Uterus (tissue), 4 donors: ENCODE measurements around the gene PCK2. TPM values are rescaled to one million over a fixed set of nuclear protein-coding genes. Genes with fewer than 3 reads are reported as not detected.
"Not testable (repeated sequence)": the region's sequence is repeated elsewhere in the genome, so short reads cannot be mapped to it uniquely, and the experiment has no call there.

Experiments
- DNase-seq, 2 donors: peaks; one replicate each; pipeline ENCODE4 v3.0.0-alpha.2; 2019 to 2020
- H3K27ac ChIP-seq, 2 donors: fragments of 200-600 bp; sonication (generic); 1 replicate in 1 of 2; 2 replicates in 1 of 2; pipeline ENCODE4 v1.5.1; 2016 to 2018
- H3K27me3 ChIP-seq, 2 donors: fragments of 200-600 bp; sonication (generic); one replicate each; pipeline ENCODE4 v1.5.1; 2018 to 2019; ENCODE audit warnings: control low read depth in 1 of 2
- H3K36me3 ChIP-seq, 2 donors: fragments of 200-600 bp; sonication (generic); one replicate each; pipeline ENCODE4 v1.5.1; 2019; ENCODE audit warnings: control low read depth in 1 of 2
- H3K4me1 ChIP-seq, 2 donors: fragments of 200-600 bp; sonication (generic); one replicate each; pipeline ENCODE4 v1.5.1; 2018 to 2019; ENCODE audit warnings: control low read depth in 1 of 2
- H3K4me3 ChIP-seq, 2 donors: fragments of 200-600 bp; sonication (generic); 1 replicate in 1 of 2; 2 replicates in 1 of 2; pipeline ENCODE4 v1.5.1; 2018 to 2019; ENCODE audit warnings: mild to moderate bottlenecking in 1 of 2
- H3K9me3 ChIP-seq, 2 donors: fragments of 200-600 bp; sonication (generic); one replicate each; pipeline ENCODE4 v1.5.1; 2019; ENCODE audit warnings: control low read depth in 1 of 2
- POLR2A ChIP-seq, 2 donors: fragments of 450-650 bp; IDR thresholded peaks; one replicate each; pipeline ENCODE4 v1.6.1; 2016; ENCODE audit warnings: antibody characterized with exemption in 2 of 2, mild to moderate bottlenecking in 1 of 2, moderate library complexity in 1 of 2
- intact Hi-C: fragments of 100-400 bp; cut with DNase I; formaldehyde crosslinking; loops from one replicate; pipeline ENCODE4 v1.15.1; 2023; ENCODE audit warnings: low total_unique reads
- total RNA-seq, 4 donors: library from RNA; depleted of rRNA in 3 of 4; stranded (reverse); fragments of >200 nt in 3 of 4; gene quantifications; one replicate each; pipeline versions ENCODE4 v1.1.0 to v1.2.4, GENCODE V29; 2014 to 2023
- TF ChIP-seq, protein P1 (sequence below), 4 experiments: fragments of 200-600 bp in 2 of 4; fragments of 450-650 bp in 2 of 4; sonication (generic) in 2 of 4; IDR thresholded peaks; one replicate each; pipeline ENCODE4 v1.5.1; 2016 to 2019; ENCODE audit warnings: antibody characterized with exemption in 4 of 4, mild to moderate bottlenecking in 2 of 4, moderate library complexity in 1 of 4
- donor health status: DM: yes; HTN: yes; CAD: no.

PCK2 gene
- total RNA-seq, 4 donors from 2014 or later: 13.1 to 19.4 (median 15.1) TPM; not detected in 1

DNA sequence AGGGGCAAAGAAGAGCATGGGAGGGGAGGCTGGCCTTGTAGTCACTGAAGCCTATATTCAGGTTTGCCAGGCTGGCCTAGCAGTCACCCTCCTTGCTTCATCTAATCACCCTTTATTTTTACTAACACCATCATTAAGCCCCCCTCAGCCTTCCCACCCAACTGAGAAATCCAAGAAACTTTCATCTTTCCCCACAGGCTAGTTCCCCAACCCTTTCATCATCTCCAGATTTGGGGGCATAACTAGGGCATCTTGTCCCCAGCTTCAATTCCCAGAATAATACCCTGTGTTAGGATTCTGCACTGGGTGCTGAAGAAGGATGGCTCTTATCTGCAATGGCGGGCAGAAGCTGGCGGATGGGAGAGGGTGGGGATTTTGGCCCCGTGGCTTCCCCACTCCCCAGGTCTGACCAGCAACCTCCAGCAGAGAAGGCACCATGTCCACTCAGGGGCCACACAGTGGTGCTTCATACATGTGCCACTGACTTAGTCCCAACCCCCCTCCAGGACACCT lies 6.9 kb downstream of the PCK2 start:
- DNase-seq: no peak
- Histone ChIP-seq H3K4me3 (no peak overlapping the region), H3K9me3 (no peaks in the 10 kb centered on the region), H3K27ac (no peak overlapping the region), H3K27me3 (no peaks in the 10 kb centered on the region), H3K36me3 (no peaks in the 10 kb centered on the region), H3K4me1 (no peaks in the 10 kb centered on the region)
- TF ChIP-seq POLR2A (IDR thresholded peaks at IDR 0.05): no peak
- intact Hi-C loops: no loop called here

DNA sequence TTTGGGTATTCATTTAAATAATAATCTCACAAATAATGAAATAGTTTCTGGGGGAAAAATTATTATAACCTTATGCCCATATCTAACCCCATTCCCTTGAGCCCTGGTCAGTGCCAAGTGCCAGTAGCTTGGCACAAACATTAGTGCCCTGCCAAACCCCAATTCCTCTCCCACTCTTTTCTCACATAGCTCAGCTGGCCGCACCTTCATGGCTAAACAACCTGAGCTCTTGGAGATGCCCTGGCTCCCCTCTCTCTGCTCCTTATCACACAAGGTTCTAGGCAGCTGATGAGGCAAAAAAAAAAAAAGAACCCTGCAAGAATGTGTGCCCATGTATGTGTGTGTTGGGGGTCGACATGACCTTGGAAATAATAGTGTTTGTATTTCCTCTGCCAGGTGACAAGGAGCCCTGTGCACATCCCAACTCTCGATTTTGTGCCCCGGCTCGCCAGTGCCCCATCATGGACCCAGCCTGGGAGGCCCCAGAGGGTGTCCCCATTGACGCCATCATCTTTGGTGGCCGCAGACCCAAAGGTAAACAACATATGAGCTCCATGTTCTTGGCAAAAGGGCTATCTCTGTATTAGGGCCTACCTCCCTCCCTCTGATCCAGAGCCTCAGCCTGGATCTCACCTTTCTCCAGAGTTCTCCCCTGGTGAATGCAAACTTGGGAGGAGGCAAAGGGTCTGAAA lies 8.4 kb downstream of the PCK2 start:
- no peak for DNase-seq
- Histone ChIP-seq H3K27me3 (no peaks in the 10 kb centered on the region), H3K4me1 (no peaks in the 10 kb centered on the region), H3K36me3 (no peaks in the 10 kb centered on the region), H3K9me3 (no peaks in the 10 kb centered on the region), H3K27ac (no peak overlapping the region), H3K4me3 (no peak overlapping the region)
- intact Hi-C loops: no loop called here
- no peak for TF ChIP-seq POLR2A (IDR thresholded peaks at IDR 0.05)
- TF ChIP-seq, protein P1, sequence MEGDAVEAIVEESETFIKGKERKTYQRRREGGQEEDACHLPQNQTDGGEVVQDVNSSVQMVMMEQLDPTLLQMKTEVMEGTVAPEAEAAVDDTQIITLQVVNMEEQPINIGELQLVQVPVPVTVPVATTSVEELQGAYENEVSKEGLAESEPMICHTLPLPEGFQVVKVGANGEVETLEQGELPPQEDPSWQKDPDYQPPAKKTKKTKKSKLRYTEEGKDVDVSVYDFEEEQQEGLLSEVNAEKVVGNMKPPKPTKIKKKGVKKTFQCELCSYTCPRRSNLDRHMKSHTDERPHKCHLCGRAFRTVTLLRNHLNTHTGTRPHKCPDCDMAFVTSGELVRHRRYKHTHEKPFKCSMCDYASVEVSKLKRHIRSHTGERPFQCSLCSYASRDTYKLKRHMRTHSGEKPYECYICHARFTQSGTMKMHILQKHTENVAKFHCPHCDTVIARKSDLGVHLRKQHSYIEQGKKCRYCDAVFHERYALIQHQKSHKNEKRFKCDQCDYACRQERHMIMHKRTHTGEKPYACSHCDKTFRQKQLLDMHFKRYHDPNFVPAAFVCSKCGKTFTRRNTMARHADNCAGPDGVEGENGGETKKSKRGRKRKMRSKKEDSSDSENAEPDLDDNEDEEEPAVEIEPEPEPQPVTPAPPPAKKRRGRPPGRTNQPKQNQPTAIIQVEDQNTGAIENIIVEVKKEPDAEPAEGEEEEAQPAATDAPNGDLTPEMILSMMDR (IDR thresholded peaks at IDR 0.05): no peak

DNA sequence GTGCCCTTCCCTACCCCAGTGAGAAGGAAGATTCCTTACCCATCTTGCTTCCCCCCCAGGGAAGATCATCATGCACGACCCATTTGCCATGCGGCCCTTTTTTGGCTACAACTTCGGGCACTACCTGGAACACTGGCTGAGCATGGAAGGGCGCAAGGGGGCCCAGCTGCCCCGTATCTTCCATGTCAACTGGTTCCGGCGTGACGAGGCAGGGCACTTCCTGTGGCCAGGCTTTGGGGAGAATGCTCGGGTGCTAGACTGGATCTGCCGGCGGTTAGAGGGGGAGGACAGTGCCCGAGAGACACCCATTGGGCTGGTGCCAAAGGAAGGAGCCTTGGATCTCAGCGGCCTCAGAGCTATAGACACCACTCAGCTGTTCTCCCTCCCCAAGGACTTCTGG lies 9.3 kb downstream of the PCK2 start:
- TF ChIP-seq, protein P1 (IDR thresholded peaks at IDR 0.05): no peak
- no peak for TF ChIP-seq POLR2A (IDR thresholded peaks at IDR 0.05)
- H3K36me3 ChIP-seq: no peaks in the 10 kb centered on the region
- no peak overlapping the region for H3K4me3 ChIP-seq
- H3K9me3 ChIP-seq: no peaks in the 10 kb centered on the region
- H3K4me1 ChIP-seq: no peaks in the 10 kb centered on the region
- intact Hi-C loops: no loop called here
- DNase-seq: no peak
- H3K27me3 ChIP-seq: no peaks in the 10 kb centered on the region
- H3K27ac ChIP-seq: no peak overlapping the region

DNA sequence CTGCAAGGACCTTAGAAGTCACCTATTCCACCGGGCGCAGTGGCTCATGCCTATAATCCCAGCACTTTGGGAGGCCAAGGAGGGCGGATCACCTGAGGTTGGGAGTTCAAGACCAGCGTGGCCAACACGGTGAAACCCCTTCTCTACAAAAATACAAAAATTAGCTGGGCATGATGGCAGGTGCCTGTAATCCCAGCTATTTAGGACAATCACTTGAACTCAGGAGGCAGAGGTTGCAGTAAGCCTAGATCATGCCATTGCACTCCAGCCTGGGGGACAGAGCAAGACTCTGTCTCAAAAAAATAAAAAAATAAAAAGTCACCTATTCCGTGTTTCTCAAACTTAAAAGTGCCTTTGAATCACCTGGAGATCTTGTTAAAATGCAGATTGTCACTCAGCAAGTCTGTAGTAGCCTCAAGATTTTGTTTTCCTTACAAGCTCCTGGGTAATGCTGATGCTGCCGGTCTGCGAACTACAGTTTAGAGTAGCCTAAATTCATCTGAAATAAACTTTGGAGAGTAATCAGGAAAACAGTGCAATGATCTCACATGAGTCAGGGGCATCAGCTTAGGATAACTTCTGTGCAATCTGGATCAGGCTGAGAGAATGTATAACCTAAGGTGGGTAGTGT lies 11.6 kb downstream of the PCK2 start:
- DNase-seq, H3K36me3 ChIP-seq, H3K27ac ChIP-seq, intact Hi-C loops, H3K4me1 ChIP-seq, H3K27me3 ChIP-seq, H3K9me3 ChIP-seq, H3K4me3 ChIP-seq: not testable (repeated sequence)

DNA sequence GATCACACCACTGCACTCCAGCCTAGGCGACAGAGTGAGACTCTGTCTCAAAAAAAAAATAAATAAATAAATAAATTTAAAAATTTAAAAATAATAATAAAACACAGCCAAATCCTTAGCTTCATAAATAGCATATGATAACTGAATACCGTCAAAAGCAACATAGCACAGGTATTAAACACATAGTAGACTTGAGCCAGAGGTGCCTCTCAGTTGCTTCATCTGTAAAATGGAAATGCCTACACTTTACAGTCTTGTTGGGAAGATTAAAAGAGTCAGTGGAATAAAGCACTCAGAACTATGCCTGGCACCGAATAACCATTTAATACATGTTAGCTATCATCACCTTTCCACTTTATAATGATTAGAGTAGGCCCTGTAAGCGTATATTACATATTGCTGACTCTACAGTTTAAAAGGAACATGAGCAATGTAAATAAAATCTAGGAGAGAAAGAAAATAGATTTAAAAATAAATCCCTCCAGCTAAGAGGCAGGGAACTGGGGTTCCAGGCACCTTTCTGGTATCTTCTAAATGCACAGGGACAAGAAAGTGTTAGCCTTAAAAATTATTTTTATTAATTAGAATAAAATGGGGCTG lies 12.7 kb downstream of the PCK2 start:
- no peak for TF ChIP-seq POLR2A (IDR thresholded peaks at IDR 0.05)
- TF ChIP-seq, protein P1 (IDR thresholded peaks at IDR 0.05): no peak
- no peak for DNase-seq
- no peak overlapping the region for H3K27ac ChIP-seq
- no peaks in the 10 kb centered on the region for H3K27me3 ChIP-seq
- H3K9me3 ChIP-seq: no peaks in the 10 kb centered on the region
- no peak overlapping the region for H3K4me3 ChIP-seq
- no peaks in the 10 kb centered on the region for H3K4me1 ChIP-seq
- no peaks in the 10 kb centered on the region for H3K36me3 ChIP-seq
- intact Hi-C loops: no loop called here

DNA sequence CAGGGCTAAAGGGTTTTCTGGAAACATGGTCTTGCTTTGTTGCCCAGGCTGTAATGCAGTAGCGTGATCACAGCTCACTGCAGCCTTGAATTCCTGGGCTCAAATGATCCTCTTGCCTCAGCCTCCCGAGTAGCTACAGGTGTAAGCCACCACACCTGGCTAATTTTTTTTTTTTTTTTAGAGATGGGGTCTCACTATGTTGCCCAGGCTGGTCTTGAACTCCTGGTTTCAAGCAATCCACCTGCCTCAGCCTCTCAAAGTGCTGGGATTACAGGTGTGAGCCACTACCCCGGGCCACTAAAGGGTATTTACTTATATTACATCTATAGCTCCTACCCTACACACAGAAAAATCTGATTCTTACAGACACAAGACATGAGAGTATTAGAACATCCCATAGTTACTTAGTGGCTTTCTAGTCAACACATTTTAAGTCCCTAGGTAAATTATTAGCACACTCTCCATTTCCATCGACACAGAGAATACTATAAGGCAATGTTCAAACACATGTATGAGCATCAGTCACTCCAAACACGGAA lies 14.3 kb downstream of the PCK2 start:
- intact Hi-C loops: no loop called here

More for the DNA sequence above, 14.3 kb downstream of the PCK2 start:
- H3K4me3 ChIP-seq: no peak overlapping the region
- DNase-seq: no peak
- H3K27ac ChIP-seq: no peak overlapping the region
- H3K27me3 ChIP-seq: no peaks in the 10 kb centered on the region
- H3K36me3 ChIP-seq: no peaks in the 10 kb centered on the region
- TF ChIP-seq, protein P1 (IDR thresholded peaks at IDR 0.05): no peak
- TF ChIP-seq POLR2A (IDR thresholded peaks at IDR 0.05): no peak
- no peaks in the 10 kb centered on the region for H3K9me3 ChIP-seq
- H3K4me1 ChIP-seq: no peaks in the 10 kb centered on the region
